ENCODE measurements around the gene TEKT3. TPM values are rescaled to one million over a fixed set of nuclear protein-coding genes. Genes with fewer than 3 reads are reported as not detected.

The TEKT3 gene
- total and polyA plus RNA-seq, 9 of the 15 experiments (the other 6 are each of a cell fraction or from before 2014, with no cell fraction given), result not detected

DNA sequence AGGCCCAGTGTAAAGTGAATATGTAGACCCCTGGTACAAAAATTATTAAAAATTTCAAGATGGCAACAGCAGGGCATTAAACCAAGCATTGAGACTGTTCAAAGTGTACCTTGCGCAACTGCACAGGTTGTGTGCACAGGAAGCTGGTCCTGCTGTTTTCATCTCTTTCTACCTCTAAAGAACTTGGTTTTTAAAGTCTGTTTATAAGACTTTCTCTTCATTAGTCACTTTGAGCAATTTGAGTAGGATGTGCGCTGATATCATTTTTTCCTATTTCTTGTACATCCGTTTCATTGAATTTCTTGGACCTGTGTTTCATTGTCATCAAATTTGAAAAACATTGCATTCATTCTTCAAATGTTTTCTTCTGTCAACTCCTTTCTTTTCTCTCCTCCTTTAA, 59.5 kb downstream of the TEKT3 start:
- Histone ChIP-seq H3K27me3 (ENCODE audit: control insufficient read depth in 2 of 2, insufficient read depth in 2 of 2, low read length in 2 of 2) (no peaks in the 10 kb centered on the region), H4K20me1 (replicated peaks; ENCODE audit: control insufficient read depth, insufficient read depth, low read length) (no peaks in the 10 kb centered on the region), H3K4me2 (ENCODE audit: insufficient read depth, low read length) (no peak overlapping the region), H3K9ac (ENCODE audit: insufficient read depth in 1 of 2, low read depth in 2 of 2, low read length in 2 of 2) (no peak overlapping the region), H3K79me2 (ENCODE audit: control insufficient read depth, insufficient read depth, low read length) (no peaks in the 10 kb centered on the region), H3K4me3 (no peak overlapping the region), H3K27ac (ENCODE audit: extremely low read depth, low read depth, low read length) (no peak overlapping the region), H3K4me1 (replicated peaks in 1 of 2; ENCODE audit: control insufficient read depth in 2 of 2, insufficient read depth in 2 of 2, low read length in 2 of 2) (no peaks in the 10 kb centered on the region), H2AFZ (ENCODE audit: low read depth, low read length) (no peak overlapping the region), H3K9me1 (ENCODE audit: control insufficient read depth, insufficient read depth, low read length) (no peaks in the 10 kb centered on the region), H3K9me3 (replicated peaks; ENCODE audit: control insufficient read depth, insufficient read depth, low read depth, low read length) (no peaks in the 10 kb centered on the region; the same call in 1 of the 2 replicates), H3K36me3 (ENCODE audit: control insufficient read depth, insufficient read depth, low read length) (no peaks in the 10 kb centered on the region)
- FAIRE-seq (no peak), DNase-seq (ENCODE audit: extremely low read depth in 1 of 4, low spot score in 3 of 4) (no peak), ATAC-seq (no peak)
- CTCF ChIA-PET (ENCODE audit: low intra/inter-chr PET ratio), result no interaction called here
- WGBS (ENCODE audit: insufficient coverage, low coverage, missing lambda C conversion rate), result 16% methylated on average over 3 of the region's 3 CpGs
- no peak for TF ChIP-seq ZBTB43 (CRISPR knock-in tag; IDR thresholded peaks at IDR 0.05)
- TF ChIP-seq CEBPB (tag; IDR thresholded peaks at IDR 0.05), result 0 out of 2 replicates have a peak, but pooled peaks have one; percentile 15
- TF ChIP-seq CEBPG (CRISPR knock-in tag; IDR thresholded peaks at IDR 0.05), result no peak
- TF ChIP-seq CEBPG (tag; conservative IDR thresholded peaks at IDR 0.05 in 1 of 2, IDR thresholded peaks at IDR 0.05 in 1 of 2), result peak in 1 of 2 experiments; percentile 17; a peak in 1 of 4 replicates
- no TSS peak for BruUV-seq (replicated peaks)
- POLR2A ChIA-PET, result interaction anchor here (0.7 kb wide), 1 partner anchor 17 kb away, joined by 3 read pairs; no protein-coding TSS in a partner anchor
- in situ Hi-C loops (cut with MboI), result no loop called here
- intact Hi-C loops (cut with micrococcal nuclease), result no loop called here

All from K562 (cell line).